ENCODE data around the gene DSTN. TPM values are rescaled to one million over a fixed set of nuclear protein-coding genes. Genes with fewer than 3 reads are reported as not detected.

The DSTN gene
- total and polyA plus RNA-seq, 2 of the 4 experiments (the other 2 are of a cell fraction), result 221 to 269 TPM

DNA sequence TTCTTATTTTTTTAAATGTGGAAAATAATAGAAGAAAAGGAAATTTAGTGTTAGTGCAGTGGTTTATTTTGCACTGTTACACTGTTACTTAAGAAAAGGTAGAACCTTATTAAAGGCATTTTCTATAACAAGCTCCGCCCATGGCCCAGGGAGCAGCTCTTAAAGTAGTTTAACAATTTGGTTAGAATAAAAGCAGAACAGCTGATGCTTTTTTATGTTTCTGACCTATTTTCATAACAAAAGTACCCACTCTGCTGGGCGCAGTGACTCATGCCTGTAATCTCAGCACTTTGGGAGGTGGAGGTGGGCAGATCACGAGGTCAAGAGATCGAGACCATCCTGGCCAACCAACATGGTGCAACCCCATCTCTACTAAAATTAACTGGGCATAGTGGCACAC is 32.6 kb downstream of the DSTN start:
- H3K27ac ChIP-seq (ENCODE audit: insufficient read depth, low read length), result no peak overlapping the region
- POLR2A ChIA-PET (ENCODE audit: unreplicated experiment), result no interaction called here
- H3K56ac ChIP-seq (ENCODE audit: extremely low read depth, insufficient read depth, low read length), result no peak overlapping the region
- no peak overlapping the region for H3K4me2 ChIP-seq (ENCODE audit: low read depth, low read length)
- dilution Hi-C loops (cut with HindIII; ENCODE audit: low sequenced_read_pairs, unreplicated experiment) (no loop called here), intact Hi-C loops (cut with micrococcal nuclease) (no loop called here), in situ Hi-C loops (cut with MboI; ENCODE audit: low sequenced_read_pairs) (no loop called here)
- H2BK20ac ChIP-seq (ENCODE audit: low read depth, low read length), result no peak overlapping the region
- H3K9me1 ChIP-seq (ENCODE audit: insufficient read depth, low read length), result peaks cover 15% of the 10 kb centered on the region
- TF ChIP-seq CHD1 (IDR thresholded peaks at IDR 0.05; ENCODE audit: low read depth, low read length), result no peak
- TF ChIP-seq, protein P1, sequence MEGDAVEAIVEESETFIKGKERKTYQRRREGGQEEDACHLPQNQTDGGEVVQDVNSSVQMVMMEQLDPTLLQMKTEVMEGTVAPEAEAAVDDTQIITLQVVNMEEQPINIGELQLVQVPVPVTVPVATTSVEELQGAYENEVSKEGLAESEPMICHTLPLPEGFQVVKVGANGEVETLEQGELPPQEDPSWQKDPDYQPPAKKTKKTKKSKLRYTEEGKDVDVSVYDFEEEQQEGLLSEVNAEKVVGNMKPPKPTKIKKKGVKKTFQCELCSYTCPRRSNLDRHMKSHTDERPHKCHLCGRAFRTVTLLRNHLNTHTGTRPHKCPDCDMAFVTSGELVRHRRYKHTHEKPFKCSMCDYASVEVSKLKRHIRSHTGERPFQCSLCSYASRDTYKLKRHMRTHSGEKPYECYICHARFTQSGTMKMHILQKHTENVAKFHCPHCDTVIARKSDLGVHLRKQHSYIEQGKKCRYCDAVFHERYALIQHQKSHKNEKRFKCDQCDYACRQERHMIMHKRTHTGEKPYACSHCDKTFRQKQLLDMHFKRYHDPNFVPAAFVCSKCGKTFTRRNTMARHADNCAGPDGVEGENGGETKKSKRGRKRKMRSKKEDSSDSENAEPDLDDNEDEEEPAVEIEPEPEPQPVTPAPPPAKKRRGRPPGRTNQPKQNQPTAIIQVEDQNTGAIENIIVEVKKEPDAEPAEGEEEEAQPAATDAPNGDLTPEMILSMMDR (conservative IDR thresholded peaks at IDR 0.05; ENCODE audit: low read depth, low read length), result no peak
- TF ChIP-seq POLR2A (IDR thresholded peaks at IDR 0.05; ENCODE audit: low read depth, low read length), result no peak
- TF ChIP-seq RCOR1 (IDR thresholded peaks at IDR 0.05; ENCODE audit: insufficient replicate concordance, low read length), result no peak
- TF ChIP-seq RAD21 (IDR thresholded peaks at IDR 0.05; ENCODE audit: low read length), result no peak
- no peak for TF ChIP-seq USF2 (IDR thresholded peaks at IDR 0.05; ENCODE audit: low read depth, low read length)
- TF ChIP-seq MAFK (IDR thresholded peaks at IDR 0.05; ENCODE audit: low read depth, low read length), result no peak
- no peak for TF ChIP-seq SMC3 (IDR thresholded peaks at IDR 0.05; ENCODE audit: low read depth, low read length)
- no peak for TF ChIP-seq NFE2L2 (IDR thresholded peaks at IDR 0.05; ENCODE audit: low read depth, low read length)
- no peak for TF ChIP-seq MXI1 (IDR thresholded peaks at IDR 0.05; ENCODE audit: borderline replicate concordance, low read depth, low read length)
- H3K23ac ChIP-seq (ENCODE audit: low read depth, low read length), result no peak overlapping the region
- WGBS, 2 experiments (ENCODE audit: extremely low coverage in 2 of 2, insufficient read length in 1 of 2), result no CpG with 5 or more reads among the region's 4 CpGs
- H2BK120ac ChIP-seq (ENCODE audit: low read depth, low read length), result no peak overlapping the region
- H2AK9ac ChIP-seq (replicated peaks; ENCODE audit: low read depth, low read length, poor library complexity), result no peak overlapping the region
- H2AK5ac ChIP-seq (ENCODE audit: low read depth, low read length), result no peak overlapping the region
- H3K4ac ChIP-seq (ENCODE audit: low read depth, low read length), result no peak overlapping the region
- H3K27me3 ChIP-seq (ENCODE audit: control insufficient read depth, insufficient read depth, low read length), result no peaks in the 10 kb centered on the region
- CTCF ChIA-PET, result interaction anchor here (1.0 to 1.3 kb wide), 2 partner anchors 61 to 97 kb away, joined by 3 read pairs; no protein-coding TSS in a partner anchor
- no peak overlapping the region for H3K9ac ChIP-seq (ENCODE audit: low read depth, low read length)
- no TSS peak for BruUV-seq (replicated peaks)
- H2BK15ac ChIP-seq (ENCODE audit: low read depth, low read length), result no peak overlapping the region
- H2BK5ac ChIP-seq (ENCODE audit: low read depth, low read length, poor library complexity, severe bottlenecking), result no peak overlapping the region
- no peak overlapping the region for H2AFZ ChIP-seq (replicated peaks; ENCODE audit: low read length, poor library complexity)
- H4K5ac ChIP-seq (ENCODE audit: low read depth, low read length), result no peak overlapping the region
- H3K79me1 ChIP-seq (ENCODE audit: low read depth in 1 of 2, low read length in 2 of 2), result peaks cover 16 to 64% of the 10 kb centered on the region in 2 experiments
- H3K14ac ChIP-seq (replicated peaks; ENCODE audit: low read depth, low read length), result no peak overlapping the region
- peaks cover 10% of the 10 kb centered on the region for H3K4me1 ChIP-seq (ENCODE audit: control insufficient read depth, insufficient read depth, low read length)
- DNase-seq (no peak), ATAC-seq (ENCODE audit: low read depth) (no peak)
- no peak overlapping the region for H4K91ac ChIP-seq (ENCODE audit: insufficient read depth, low read depth, low read length)
- no peaks in the 10 kb centered on the region for H3K9me3 ChIP-seq (ENCODE audit: control insufficient read depth, insufficient read depth, low read length)
- peaks cover 26% of the 10 kb centered on the region for H3K36me3 ChIP-seq (ENCODE audit: control insufficient read depth, insufficient read depth, low read length)
- H3K18ac ChIP-seq (ENCODE audit: low read depth, low read length), result no peak overlapping the region
- H4K8ac ChIP-seq (ENCODE audit: low read depth in 2 of 2, low read length in 2 of 2), result no peak overlapping the region
- peaks cover 70% of the 10 kb centered on the region for H4K20me1 ChIP-seq (ENCODE audit: insufficient read depth, low read length)
- H3K4me3 ChIP-seq (ENCODE audit: insufficient read depth, low read depth, low read length), result no peak overlapping the region
